Karpas-422 (cell line): ENCODE data around the gene CROCC. TPM values are rescaled to one million over a fixed set of nuclear protein-coding genes. Genes with fewer than 3 reads are reported as not detected.
"Not testable (repeated sequence)": the region's sequence is repeated elsewhere in the genome, so short reads cannot be mapped to it uniquely, and the experiment has no call there.

Experiments used
- DNase-seq: peaks from one replicate; pipeline ENCODE4 v3.0.0-alpha.2; 2015
- H2AFZ ChIP-seq: fragments of 200-600 bp; sonication (generic); 2 replicates; pipeline ENCODE4 v1.6.1; 2014; ENCODE audit warnings: antibody characterized with exemption, low read length, mixed read lengths
- H3K27ac ChIP-seq: fragments of 200-600 bp; sonication (generic); 2 replicates; pipeline ENCODE4 v1.5.1; 2014; ENCODE audit warnings: mild to moderate bottlenecking, low read length, moderate library complexity
- H3K27me3 ChIP-seq: fragments of 200-600 bp; sonication (generic); 2 replicates; pipeline ENCODE4 v1.6.1; 2014; ENCODE audit warnings: low read length, mixed read lengths
- H3K36me3 ChIP-seq: fragments of 200-600 bp; sonication (generic); 2 replicates; pipeline ENCODE4 v1.6.1; 2014; ENCODE audit warnings: low read length, mixed read lengths; ENCODE audit not compliant: insufficient read depth
- H3K4me1 ChIP-seq: fragments of 200-600 bp; sonication (generic); 2 replicates; pipeline ENCODE4 v1.6.1; 2014; ENCODE audit warnings: mild to moderate bottlenecking, low read length, mixed read lengths
- H3K4me2 ChIP-seq: fragments of 200-600 bp; sonication (generic); 2 replicates; pipeline ENCODE4 v1.6.1; 2014; ENCODE audit warnings: low read length, low read depth, mild to moderate bottlenecking; ENCODE audit not compliant: poor library complexity, severe bottlenecking
- H3K4me3 ChIP-seq: fragments of 200-600 bp; sonication (generic); 2 replicates; pipeline ENCODE4 v1.5.1; 2014; ENCODE audit warnings: mild to moderate bottlenecking, antibody characterized with exemption, low read length, mixed read lengths
- H3K79me2 ChIP-seq: fragments of 200-600 bp; sonication (generic); 2 replicates; pipeline ENCODE4 v1.6.1; 2014; ENCODE audit warnings: mild to moderate bottlenecking, low read length, mixed read lengths
- H3K9ac ChIP-seq: fragments of 200-600 bp; sonication (generic); 2 replicates; pipeline ENCODE4 v1.6.0; 2014; ENCODE audit warnings: low read length
- H3K9me2 ChIP-seq: fragments of 200-600 bp; sonication (generic), shearing (Covaris generic); replicated peaks from 2 replicates; pipeline ENCODE4 v1.6.0; 2014; ENCODE audit warnings: mild to moderate bottlenecking, low read length, moderate library complexity; ENCODE audit not compliant: insufficient read depth
- H3K9me3 ChIP-seq: fragments of 300-700, 200-600 bp; sonication (generic); 2 replicates; pipeline ENCODE4 v1.6.1; 2014; ENCODE audit warnings: low read length, mixed read lengths
- H4K20me1 ChIP-seq: fragments of 200-600 bp; sonication (generic); 2 replicates; pipeline ENCODE4 v1.6.1; 2014; ENCODE audit warnings: mild to moderate bottlenecking, antibody characterized with exemption, low read length, low read depth; ENCODE audit not compliant: insufficient read depth
- total RNA-seq: library from RNA; depleted of rRNA; stranded (reverse); fragments of >200 nt; shearing (Covaris generic); gene quantifications from 2 replicates; pipeline ENCODE4 v1.2.3, GENCODE V29; 2014; ENCODE audit warnings: low replicate concordance

CROCC gene
- total RNA-seq, 1 experiment from 2014 or later: 12.1 TPM

DNA sequence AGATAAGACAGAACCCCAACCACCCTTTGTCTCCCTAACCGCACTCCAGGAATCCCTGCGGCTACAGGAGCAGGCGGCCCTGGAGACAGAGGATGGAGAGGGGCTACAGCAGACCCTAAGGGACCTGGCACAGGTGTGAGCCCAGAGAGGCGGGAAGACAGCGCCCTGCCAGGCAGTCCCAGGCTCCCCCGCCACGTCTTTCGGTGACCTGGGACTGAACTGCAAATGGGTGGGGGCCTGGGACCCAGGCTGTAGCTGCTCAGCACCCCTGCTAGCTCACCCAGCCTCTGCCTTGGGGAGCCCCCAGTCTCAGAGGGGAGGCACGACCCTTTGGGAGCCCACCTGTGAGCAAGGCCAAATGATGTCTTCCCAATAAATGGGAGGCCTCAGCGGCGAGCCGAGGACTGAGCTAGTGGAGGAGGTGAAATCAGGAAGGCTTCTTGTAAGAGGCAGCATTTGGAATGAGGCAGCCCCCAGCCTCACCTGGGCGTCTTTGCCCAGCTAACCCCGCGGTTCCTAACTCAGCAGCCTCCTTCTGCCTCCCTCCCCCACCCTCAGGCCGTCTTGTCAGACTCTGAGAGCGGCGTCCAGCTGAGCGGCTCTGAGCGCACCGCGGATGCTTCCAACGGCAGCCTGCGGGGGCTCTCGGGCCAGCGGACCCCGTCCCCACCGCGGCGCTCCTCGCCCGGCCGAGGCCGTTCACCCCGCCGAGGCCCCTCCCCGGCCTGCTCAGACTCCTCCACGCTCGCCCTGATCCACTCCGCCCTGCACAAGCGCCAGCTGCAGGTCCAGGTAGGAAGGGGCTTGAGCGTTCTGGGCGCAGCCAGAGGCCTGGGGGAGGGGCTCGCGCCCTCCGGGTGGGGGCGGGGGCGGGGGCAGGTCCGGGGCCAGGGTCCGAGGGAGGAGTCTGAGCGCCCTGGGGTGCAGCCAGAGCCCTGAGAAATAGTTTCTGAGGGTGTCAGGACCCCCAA is 16.9 kb downstream of the CROCC start:
- H3K79me2 ChIP-seq: no peaks in the 10 kb centered on the region
- no peak for DNase-seq
- no peak overlapping the region for H3K9ac ChIP-seq
- no peak overlapping the region for H2AFZ ChIP-seq
- H3K9me3 ChIP-seq: no peaks in the 10 kb centered on the region
- H3K4me2 ChIP-seq: no peak overlapping the region
- no peak overlapping the region for H3K27ac ChIP-seq
- H3K27me3 ChIP-seq: no peaks in the 10 kb centered on the region
- H4K20me1 ChIP-seq: no peaks in the 10 kb centered on the region
- H3K4me3 ChIP-seq: no peak overlapping the region
- no peaks in the 10 kb centered on the region for H3K4me1 ChIP-seq
- no peaks in the 10 kb centered on the region for H3K36me3 ChIP-seq
- no peaks in the 10 kb centered on the region for H3K9me2 ChIP-seq

DNA sequence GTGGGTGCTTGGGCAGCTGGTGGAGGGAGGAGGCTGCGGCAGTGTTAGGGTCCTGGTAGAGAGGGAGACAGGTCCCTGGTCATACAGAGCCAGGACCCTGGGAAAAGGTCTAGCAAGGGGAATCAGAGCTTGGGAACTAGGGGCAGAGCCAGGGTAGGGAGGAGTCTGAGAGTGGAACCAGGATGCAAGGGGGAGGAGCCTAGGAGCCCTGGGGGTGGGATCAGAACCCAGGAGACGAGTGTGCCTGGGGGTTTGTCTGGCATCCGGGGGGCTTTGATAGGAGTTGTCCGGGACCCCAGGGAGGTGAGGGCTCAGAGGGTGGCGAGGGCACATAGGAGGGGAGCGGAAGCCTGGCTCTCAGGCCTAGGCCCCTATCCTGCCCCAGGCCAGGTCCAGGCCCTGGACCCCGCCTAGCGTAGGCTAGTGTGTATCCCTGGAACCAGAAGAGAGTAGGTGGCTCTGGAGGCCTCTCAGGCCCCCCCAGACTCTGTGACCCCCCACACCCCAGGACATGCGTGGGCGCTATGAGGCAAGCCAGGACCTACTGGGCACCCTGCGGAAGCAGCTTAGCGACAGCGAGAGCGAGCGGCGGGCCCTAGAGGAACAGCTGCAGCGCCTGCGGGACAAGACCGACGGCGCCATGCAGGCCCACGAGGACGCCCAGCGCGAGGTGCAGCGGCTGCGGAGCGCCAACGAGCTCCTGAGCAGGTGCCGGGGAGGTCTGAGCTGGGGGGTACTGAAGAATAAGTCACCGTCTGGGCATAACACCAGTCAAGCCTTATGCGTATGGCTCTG is 17.9 kb downstream of the CROCC start:
- not testable (repeated sequence) for H3K9ac ChIP-seq, H3K4me3 ChIP-seq, H4K20me1 ChIP-seq

DNA sequence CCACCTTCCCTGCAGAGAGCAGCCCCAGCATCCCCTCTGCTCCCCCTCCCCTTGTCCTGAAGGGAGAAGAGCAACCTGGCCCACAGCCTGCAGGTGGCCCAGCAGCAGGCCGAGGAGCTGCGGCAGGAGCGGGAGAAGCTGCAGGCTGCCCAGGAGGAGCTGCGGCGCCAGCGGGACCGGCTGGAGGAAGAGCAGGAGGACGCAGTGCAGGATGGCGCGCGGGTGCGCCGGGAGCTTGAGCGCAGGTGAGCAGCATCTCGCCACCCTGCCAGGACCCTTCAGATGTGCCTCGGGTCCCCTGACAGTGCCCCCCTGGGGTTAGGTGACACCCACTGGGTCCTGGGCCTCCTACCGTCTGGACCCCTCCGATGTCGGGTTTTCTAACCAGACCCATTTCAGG is 22.3 kb downstream of the CROCC start:
- H3K27me3 ChIP-seq: no peaks in the 10 kb centered on the region
- H4K20me1 ChIP-seq: no peaks in the 10 kb centered on the region
- no peaks in the 10 kb centered on the region for H3K9me3 ChIP-seq
- DNase-seq: no peak
- H3K79me2 ChIP-seq: no peaks in the 10 kb centered on the region
- H2AFZ ChIP-seq: no peak overlapping the region
- no peaks in the 10 kb centered on the region for H3K9me2 ChIP-seq
- no peak overlapping the region for H3K9ac ChIP-seq
- no peak overlapping the region for H3K4me3 ChIP-seq
- no peak overlapping the region for H3K27ac ChIP-seq
- no peaks in the 10 kb centered on the region for H3K36me3 ChIP-seq
- peaks cover 5% of the 10 kb centered on the region for H3K4me1 ChIP-seq
- H3K4me2 ChIP-seq: no peak overlapping the region

More for the DNA sequence above, 17.9 kb downstream of the CROCC start:
- H3K27ac ChIP-seq, H3K9me2 ChIP-seq, DNase-seq, H3K9me3 ChIP-seq, H3K4me1 ChIP-seq, H3K4me2 ChIP-seq, H2AFZ ChIP-seq, H3K36me3 ChIP-seq, H3K79me2 ChIP-seq, H3K27me3 ChIP-seq: not testable (repeated sequence)

DNA sequence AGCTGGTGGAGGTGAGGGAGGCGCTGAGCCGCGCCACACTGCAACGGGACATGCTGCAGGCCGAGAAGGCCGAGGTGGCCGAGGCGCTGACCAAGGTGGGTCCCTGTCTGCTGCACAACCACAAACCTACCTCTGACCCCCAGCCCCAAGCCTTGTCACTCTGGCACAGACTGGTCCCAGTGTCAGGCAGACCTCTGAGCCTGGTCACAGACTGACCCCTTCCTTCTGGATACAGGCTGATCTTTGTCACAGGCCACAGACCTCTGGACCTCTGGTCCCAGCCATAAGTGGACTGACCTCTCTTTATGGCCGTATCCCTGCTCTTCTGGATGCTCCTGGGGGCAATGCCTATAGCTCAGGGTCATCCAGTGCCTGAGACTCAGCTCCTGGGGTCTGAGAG is 23.8 kb downstream of the CROCC start:
- not testable (repeated sequence) for H3K36me3 ChIP-seq, H3K4me2 ChIP-seq, H4K20me1 ChIP-seq, H3K9ac ChIP-seq, H3K9me3 ChIP-seq, DNase-seq, H3K9me2 ChIP-seq, H3K27me3 ChIP-seq, H2AFZ ChIP-seq, H3K4me1 ChIP-seq, H3K27ac ChIP-seq, H3K4me3 ChIP-seq, H3K79me2 ChIP-seq

DNA sequence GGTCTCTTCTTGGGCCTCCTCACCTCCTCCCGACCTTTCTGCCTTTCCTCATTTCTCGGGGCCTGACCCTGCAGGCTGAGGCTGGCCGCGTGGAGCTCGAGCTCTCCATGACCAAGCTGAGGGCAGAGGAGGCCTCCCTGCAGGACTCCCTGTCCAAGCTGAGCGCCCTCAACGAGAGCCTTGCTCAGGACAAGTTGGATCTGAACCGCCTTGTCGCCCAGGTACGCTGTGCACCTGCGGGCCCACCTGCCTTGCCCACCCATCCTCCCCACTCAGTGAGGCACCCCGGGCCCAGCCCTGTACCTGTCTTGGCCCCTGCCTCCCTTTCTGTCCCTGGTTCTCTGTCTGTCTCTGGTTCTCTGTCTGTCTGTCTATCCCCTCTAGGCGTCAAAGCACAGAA is 24.5 kb downstream of the CROCC start:
- not testable (repeated sequence) for H3K79me2 ChIP-seq, DNase-seq, H3K9me2 ChIP-seq, H3K9ac ChIP-seq, H3K4me2 ChIP-seq, H4K20me1 ChIP-seq, H2AFZ ChIP-seq, H3K9me3 ChIP-seq, H3K36me3 ChIP-seq, H3K4me1 ChIP-seq, H3K27me3 ChIP-seq, H3K4me3 ChIP-seq, H3K27ac ChIP-seq

DNA sequence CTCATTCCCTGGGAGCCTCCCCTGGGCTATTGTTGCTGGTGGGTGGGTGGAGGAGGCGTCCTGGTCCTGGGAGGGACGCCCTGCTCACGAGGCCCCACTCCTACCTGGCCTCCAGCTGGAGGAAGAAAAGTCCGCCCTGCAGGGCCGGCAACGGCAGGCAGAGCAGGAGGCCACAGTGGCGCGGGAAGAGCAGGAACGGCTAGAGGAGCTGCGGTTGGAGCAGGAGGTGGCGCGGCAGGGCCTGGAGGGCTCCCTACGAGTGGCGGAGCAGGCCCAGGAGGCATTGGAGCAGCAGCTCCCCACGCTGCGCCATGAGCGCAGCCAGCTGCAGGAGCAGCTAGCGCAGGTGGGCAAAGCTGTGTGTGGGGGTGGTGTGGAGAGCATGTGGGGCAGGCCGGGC is 24.9 kb downstream of the CROCC start:
- Histone ChIP-seq H3K79me2 (no peaks in the 10 kb centered on the region), H3K4me2 (no peak overlapping the region), H3K9me3 (no peaks in the 10 kb centered on the region), H4K20me1 (no peaks in the 10 kb centered on the region), H3K4me1 (peaks cover 5% of the 10 kb centered on the region), H3K4me3 (no peak overlapping the region), H3K9ac (no peak overlapping the region), H3K27ac (no peak overlapping the region), H3K9me2 (no peaks in the 10 kb centered on the region), H3K36me3 (no peaks in the 10 kb centered on the region), H3K27me3 (no peaks in the 10 kb centered on the region), H2AFZ (no peak overlapping the region)
- DNase-seq: no peak

DNA sequence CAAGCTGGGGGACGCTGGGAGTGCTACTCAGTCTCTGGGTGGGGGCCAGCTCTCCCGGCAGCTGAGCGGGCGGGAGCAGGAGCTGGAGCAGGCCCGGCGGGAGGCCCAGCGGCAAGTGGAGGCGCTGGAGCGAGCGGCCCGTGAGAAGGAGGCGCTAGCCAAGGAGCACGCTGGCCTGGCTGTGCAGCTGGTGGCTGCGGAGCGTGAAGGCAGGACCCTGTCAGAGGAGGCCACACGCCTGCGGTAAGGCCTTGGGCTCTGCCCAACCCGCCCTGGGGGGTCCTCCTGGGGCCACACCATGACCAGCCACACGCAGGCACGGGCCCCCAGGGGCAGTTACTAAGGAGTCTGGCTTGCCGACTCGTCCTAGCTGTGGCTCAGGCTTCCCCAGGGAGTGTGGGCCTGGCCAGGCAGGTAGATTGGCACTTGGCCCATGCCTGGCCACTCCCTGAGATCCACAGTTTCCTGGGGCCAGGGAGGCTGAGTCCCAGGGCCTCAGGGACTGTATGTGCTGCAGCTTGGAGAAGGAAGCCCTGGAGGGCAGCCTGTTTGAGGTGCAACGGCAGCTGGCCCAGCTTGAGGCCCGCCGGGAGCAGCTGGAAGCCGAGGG is 26.7 kb downstream of the CROCC start:
- not testable (repeated sequence) for H3K4me3 ChIP-seq, H3K4me2 ChIP-seq, H3K9me2 ChIP-seq, H3K79me2 ChIP-seq, H3K27me3 ChIP-seq, H3K36me3 ChIP-seq, H3K9me3 ChIP-seq, H3K9ac ChIP-seq, H2AFZ ChIP-seq, H4K20me1 ChIP-seq, H3K27ac ChIP-seq, H3K4me1 ChIP-seq
- peak; percentile 57 for DNase-seq

DNA sequence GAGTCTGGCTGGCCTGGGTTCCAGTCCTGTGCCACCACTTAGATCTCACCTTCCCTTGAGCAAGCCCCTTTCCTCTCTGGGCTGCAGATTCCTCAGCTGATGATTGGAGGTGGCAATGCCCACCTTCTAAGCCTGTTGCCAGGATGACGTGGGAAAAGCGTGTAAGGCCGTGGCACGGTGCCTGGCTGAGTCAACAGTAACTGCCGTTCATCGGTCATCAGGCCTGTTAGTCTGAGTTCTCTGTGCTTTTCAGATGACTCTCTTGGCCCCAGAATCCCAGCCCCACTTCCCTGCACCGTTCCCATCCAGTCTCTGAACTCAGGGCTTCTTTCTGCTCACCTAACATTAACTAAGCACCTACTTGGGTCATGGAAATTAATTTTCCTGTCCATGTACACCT is 27.3 kb downstream of the CROCC start:
- not testable (repeated sequence) for H2AFZ ChIP-seq, H3K27me3 ChIP-seq, H3K27ac ChIP-seq, H3K9me3 ChIP-seq, H3K36me3 ChIP-seq, H3K9ac ChIP-seq, H3K9me2 ChIP-seq, H3K4me2 ChIP-seq, DNase-seq, H4K20me1 ChIP-seq, H3K4me1 ChIP-seq, H3K4me3 ChIP-seq, H3K79me2 ChIP-seq
